Raji (cell line): ENCODE data around the gene SRC.

Source experiments
- POLR2A ChIP-seq: IDR thresholded peaks from 2 replicates; pipeline ENCODE4 v1.6.1; 2011; ENCODE audit warnings: low read depth, low read length, control low read depth; ENCODE audit not compliant: insufficient read depth

Gene SRC

GRCh38 chr20:37350649-37351574 is 5.0 kb downstream of the SRC start:
- TF ChIP-seq POLR2A, result no peak

- no peak for TF ChIP-seq POLR2A
Observed at GRCh38 chr20:37351689-37352607, 6.0 kb downstream of the SRC start.

- TF ChIP-seq POLR2A, result no peak
Observed at GRCh38 chr20:37352608-37352980, 6.7 kb downstream of the SRC start.

- no peak for TF ChIP-seq POLR2A
Observed at GRCh38 chr20:37353285-37353849, 7.4 kb downstream of the SRC start.

GRCh38 chr20:37354210-37355195 is 8.6 kb downstream of the SRC start:
- TF ChIP-seq POLR2A, result no peak

GRCh38 chr20:37355252-37356180 is 9.6 kb downstream of the SRC start:
- TF ChIP-seq POLR2A, result no peak

- no peak for TF ChIP-seq POLR2A
Observed at GRCh38 chr20:37356387-37356786, 10.4 kb downstream of the SRC start.

- no peak for TF ChIP-seq POLR2A
Observed at GRCh38 chr20:37356961-37357371, 11.0 kb downstream of the SRC start.

- TF ChIP-seq POLR2A, result no peak
Observed at GRCh38 chr20:37357481-37358365, 11.8 kb downstream of the SRC start.

- no peak for TF ChIP-seq POLR2A
Observed at GRCh38 chr20:37358366-37359150, 12.6 kb downstream of the SRC start.

GRCh38 chr20:37359331-37359730 is 13.4 kb downstream of the SRC start:
- no peak for TF ChIP-seq POLR2A
